H1 (cell line): ENCODE data around the gene DNAAF3. TPM values are rescaled to one million over a fixed set of nuclear protein-coding genes. Genes with fewer than 3 reads are reported as not detected.

Experiments used
- CHD7 ChIP-seq: fragments of 300-600 bp; sonication (generic); IDR thresholded peaks from 2 replicates; pipeline ENCODE4 v1.7.1; 2012; ENCODE audit warnings: low read length, moderate library complexity, mild to moderate bottlenecking, inconsistent platforms; ENCODE audit not compliant: insufficient replicate concordance
- USF2 ChIP-seq: IDR thresholded peaks from 2 replicates; pipeline ENCODE4 v1.6.1; 2011; ENCODE audit warnings: low read length, improper control_type of control experiment
- polyA plus RNA-seq, 7 experiments: library from polyadenylated mRNA; depleted of rRNA in 3 of 7; stranded (reverse) in 5 of 7; unstranded in 2 of 7; fragments of >200 nt in 5 of 7; fragments of 200-250 nt in 2 of 7; gene quantifications; 1 replicate in 5 of 7; 2 replicates in 1 of 7; 4 replicates in 1 of 7; pipeline versions ENCODE4 v1.2.1 to v1.2.3, GENCODE V29; 2011 to 2013; ENCODE audit warnings: missing spikeins in 2 of 7, mixed read lengths in 2 of 7
- total RNA-seq: library from RNA; stranded (reverse); fragmentation: NEBNext Ultra II Directional; extraction: Animal tissue kit (Norgen Biotek cat#: 25700); gene quantifications from 2 replicates; pipeline ENCODE4 v1.2.1, GENCODE V29; 2021

DNAAF3 gene
- total and polyA plus RNA-seq, 2 of the 8 experiments (the other 6 are each of a cell fraction or from before 2014, with no cell fraction given) = 5.4 to 8.0 TPM

DNA sequence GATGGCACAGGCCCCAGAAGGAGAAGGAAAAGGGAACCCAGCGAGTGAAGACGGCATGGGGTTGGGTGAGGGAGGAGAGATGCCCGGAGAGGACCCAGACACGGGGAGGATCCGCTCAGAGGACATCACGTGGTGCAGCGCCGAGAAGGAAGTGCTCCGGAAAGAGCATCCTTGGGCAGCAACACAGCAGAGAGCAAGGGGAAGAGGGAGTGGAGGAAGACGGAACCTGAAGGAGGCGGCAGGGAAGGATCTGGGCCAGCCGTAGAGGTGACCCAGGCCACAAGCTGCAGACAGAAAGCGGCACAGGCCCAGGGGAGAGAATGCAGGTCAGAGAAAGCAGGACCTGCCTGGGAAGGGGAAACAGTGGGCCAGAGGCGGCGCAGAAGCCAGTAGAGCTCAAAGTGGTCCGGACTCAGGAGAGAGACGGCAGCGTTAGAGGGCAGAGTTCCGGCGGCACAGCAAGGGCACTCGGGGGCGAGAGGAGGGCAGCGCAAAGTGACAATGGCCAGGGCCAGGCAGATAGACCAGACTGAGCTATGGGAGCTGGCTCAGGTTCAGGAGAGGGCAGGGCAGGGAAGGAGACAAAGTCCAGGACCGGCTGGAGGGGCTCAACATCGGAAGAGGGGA, 50.1 kb downstream of the DNAAF3 start (continued):
- TF ChIP-seq CHD7 (no peak), USF2 (peak; percentile 78)
